Stimulated activated CD4-positive, alpha-beta T cell treated with anti-CD3 and anti-CD28 coated beads, Interleukin-12 subunit alpha, Interleukin-12 subunit beta, amount 100 ng/mL, for 48 hours (primary cell): ENCODE results near the gene SMURF2.
"Not testable (repeated sequence)": the region's sequence is repeated elsewhere in the genome, so short reads cannot be mapped to it uniquely, and the experiment has no call there.

Experiments
- DNase-seq, 3 donors: peaks; one replicate each; pipeline ENCODE4 v3.0.0-alpha.2; 2020; ENCODE audit warnings: low read depth in 2 of 3, low spot score in 1 of 3

SMURF2 gene

GRCh38 chr17:64667807-64668721 lies 6.0 kb upstream of the SMURF2 start:
- not testable (repeated sequence) for DNase-seq

GRCh38 chr17:64664299-64664981 lies 2.3 kb upstream of the SMURF2 start:
- not testable (repeated sequence) for DNase-seq

DNA sequence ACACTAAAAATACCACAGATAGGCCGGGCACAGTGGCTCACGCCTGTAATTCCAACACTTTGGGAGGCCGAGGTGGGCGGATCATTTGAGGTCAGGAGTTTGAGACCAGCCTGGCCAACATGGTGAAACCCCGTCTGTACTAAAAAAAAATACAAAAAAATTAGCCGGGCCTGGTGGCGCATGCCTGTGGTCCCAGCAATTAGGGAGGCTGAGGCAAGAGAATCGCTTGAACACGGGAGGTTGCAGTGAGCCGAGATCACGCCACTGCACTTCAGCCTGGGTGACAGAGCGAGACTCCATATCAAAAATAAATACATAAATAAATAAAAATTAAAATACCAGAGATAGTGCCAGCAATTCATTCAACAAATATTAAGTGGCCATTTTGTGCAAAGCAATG lies 1.7 kb upstream of the SMURF2 start:
- not testable (repeated sequence) for DNase-seq

- DNase-seq = no peak
Measured at GRCh38 chr17:64662774-64663367, 764 bp upstream of the SMURF2 start.

GRCh38 chr17:64661726-64661975 lies 456 bp downstream of the SMURF2 start:
- no peak for DNase-seq

- DNase-seq = peak; percentile 6 to 24 (median 20)
Measured at GRCh38 chr17:64660978-64661725, 955 bp downstream of the SMURF2 start.

- not testable (repeated sequence) for DNase-seq
Measured at GRCh38 chr17:64660195-64660977, 1.7 kb downstream of the SMURF2 start.

GRCh38 chr17:64658931-64659330 lies 3.2 kb downstream of the SMURF2 start:
- DNase-seq = no peak

GRCh38 chr17:64657610-64658125 lies 4.4 kb downstream of the SMURF2 start:
- no peak for DNase-seq

DNA sequence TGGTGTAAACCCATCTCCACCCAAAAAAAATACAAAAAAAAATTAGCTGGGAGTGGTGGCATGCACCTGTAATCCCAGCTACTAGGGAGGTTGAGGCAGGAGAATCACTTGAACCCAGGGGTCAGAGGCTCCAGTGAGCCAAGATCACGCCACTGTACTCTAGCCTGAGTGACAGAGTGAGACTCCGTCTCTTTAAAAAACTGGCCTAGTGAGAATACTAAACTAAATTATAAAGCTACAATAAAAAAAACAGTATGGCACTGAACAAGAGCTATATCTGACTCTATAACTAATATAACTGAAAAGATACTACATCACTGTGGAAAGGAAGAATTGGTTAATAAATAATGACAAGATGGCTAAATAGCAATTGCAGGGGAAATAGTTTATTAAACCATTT lies 6.4 kb downstream of the SMURF2 start:
- DNase-seq = no peak

DNA sequence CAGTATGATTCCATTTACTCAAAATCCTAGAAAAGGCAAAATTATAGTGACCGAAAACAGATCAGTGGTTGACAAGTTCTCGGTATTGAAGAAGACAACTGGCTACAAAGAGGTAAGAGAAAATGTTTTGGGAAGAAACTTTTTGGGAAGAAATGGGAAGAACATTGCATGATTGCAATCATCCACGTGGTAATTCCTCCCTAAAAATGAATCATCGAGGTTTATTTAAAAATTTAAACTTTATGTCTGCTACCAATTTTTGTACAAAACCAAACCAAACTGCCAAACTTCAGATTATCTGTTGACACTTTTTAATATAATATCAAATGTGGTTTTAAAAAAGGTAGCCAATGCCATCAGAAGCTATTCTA lies 8.1 kb downstream of the SMURF2 start:
- no peak for DNase-seq

GRCh38 chr17:64653325-64653984 lies 8.7 kb downstream of the SMURF2 start:
- no peak for DNase-seq

- no peak for DNase-seq
Measured at GRCh38 chr17:64651889-64652288, 10.2 kb downstream of the SMURF2 start.

DNA sequence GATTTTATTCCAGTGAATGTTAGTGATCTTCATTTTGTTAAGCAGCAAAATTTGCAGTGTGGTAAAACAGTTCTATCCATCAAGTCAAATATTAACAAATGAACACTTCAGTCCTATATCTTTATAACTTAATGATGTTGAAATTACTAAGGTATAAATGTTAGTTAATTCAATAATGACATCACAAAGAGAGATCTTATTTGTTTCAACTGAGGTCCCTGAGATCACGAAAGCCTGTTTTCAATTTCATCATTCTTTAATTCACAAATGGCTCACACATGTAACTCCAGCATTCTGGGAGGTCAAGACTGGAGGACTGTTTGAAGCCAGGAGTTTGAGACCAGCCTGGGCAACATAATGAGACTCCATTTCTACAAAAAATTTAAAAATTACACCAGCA lies 13.9 kb downstream of the SMURF2 start:
- no peak for DNase-seq

GRCh38 chr17:64647817-64648216 lies 14.3 kb downstream of the SMURF2 start:
- DNase-seq = no peak

DNA sequence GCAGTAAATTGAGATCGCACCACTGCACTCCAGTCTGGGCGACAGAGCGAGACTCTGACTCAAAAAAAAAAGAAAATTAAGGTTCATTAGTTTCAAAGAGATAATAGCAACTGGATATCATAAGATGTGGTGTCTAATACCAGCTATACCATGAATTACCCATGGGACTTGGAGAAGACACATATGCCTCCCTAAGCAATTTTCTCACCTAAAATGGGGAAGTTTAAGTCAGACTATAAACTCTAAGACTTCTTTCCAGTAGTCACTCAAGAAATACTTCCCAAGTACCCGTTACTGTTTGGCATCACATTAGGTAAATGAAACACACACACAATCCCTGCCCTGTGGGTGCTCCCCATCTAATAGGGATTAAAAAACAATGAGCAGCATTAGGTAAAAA lies 22.6 kb downstream of the SMURF2 start:
- DNase-seq = no peak

DNA sequence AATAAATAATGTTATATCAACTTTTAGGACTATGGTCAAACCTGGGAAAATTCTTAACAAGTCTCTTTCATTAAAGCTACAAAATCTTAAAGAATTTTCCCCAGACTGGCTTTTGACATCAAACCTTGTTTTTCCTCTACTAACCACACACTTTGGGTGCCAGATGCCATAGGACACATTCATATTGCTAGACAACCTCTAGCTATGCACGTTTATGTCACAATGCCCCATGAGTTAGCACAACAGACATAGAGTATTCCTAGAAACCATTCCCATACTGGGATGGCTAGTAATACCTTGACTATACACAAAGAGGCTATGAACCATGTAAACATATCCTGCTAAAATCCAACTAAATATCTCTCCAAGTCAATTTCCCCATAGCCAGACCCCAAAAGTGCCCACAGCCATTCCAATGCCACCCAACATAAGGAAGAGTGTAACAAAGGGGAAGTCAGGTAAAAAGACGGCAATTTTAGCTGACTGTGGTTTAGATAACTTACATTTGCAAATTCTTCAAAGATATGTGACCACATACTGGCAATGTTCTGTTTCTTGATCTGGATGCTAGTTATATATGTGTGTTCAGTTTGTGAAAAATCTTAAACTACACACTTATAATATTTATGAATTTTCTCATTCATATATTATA lies 23.4 kb downstream of the SMURF2 start:
- no peak for DNase-seq

DNA sequence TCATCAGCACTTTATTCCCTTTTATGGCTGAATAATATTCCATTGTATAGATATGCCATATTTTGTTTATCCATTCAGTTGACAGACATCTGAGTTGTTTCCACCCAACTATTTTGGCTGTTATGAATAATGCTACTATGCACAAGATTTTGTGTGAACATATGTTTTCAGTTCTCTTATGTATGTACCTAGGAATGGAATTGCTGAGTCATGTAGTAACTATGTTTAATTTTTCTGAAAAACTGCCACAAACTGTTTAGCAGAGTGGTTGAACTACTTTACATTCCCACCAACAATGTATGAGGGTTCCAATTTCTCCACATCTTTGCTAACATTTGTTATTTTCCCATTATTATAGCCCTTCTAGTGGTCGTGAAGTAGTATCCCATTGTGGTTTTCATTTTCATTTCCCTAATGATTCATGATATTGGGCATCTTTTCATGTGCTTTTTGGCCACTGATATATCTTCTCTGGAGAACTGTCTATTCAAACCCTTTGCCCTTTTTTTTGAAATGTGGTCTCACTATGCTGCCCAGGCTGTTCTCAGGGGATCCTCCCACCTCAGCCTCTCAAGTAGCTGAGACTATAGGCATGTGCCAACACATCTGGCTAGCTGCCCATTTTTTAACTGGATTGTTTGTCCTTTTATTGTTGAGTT lies 26.3 kb downstream of the SMURF2 start:
- DNase-seq = no peak

DNA sequence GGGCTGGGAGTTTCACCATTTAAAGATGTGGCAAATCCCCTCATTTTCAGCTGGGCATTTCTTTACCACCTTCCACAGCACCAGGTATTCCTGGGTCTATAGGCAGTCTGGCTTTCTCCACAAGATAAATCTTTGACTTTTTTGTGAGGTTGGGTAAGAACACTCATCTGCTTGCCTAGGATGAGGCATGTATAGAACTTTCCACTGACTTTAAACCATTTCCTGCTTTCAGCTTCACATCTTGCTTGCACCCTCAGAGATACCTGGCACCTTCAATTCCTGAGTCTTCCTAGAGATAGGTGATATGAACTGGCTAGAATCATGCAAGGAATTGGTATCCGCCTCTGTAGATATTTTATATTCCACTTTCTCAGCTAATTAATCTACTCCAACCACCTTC lies 27.9 kb downstream of the SMURF2 start:
- DNase-seq = no peak
